Activated CD8-positive, alpha-beta memory T cell treated with anti-CD3 and anti-CD28 coated beads for 24 hours (primary cell): ENCODE data around the gene NCOA4.
"Not testable (repeated sequence)": the region's sequence is repeated elsewhere in the genome, so short reads cannot be mapped to it uniquely, and the experiment has no call there.

Experiments
- DNase-seq: peaks from one replicate; pipeline ENCODE4 v3.0.0-alpha.2; 2020

The NCOA4 gene

GRCh38 chr10:45978554-45978953 is 51.9 kb downstream of the NCOA4 start:
- not testable (repeated sequence) for DNase-seq

- DNase-seq: not testable (repeated sequence)
These were observed 56.4 kb downstream of the NCOA4 start for GRCh38 chr10:45974041-45974440.

GRCh38 chr10:45972813-45973169 is 57.6 kb downstream of the NCOA4 start:
- not testable (repeated sequence) for DNase-seq

GRCh38 chr10:45972106-45972812 is 58.2 kb downstream of the NCOA4 start, which contains the start of gene TIMM23:
TSS of gene TIMM23 (plus strand) at chr10:45972489. CDS start at chr10:45972625, 136 bp downstream.
- DNase-seq: peak; percentile 95

- DNase-seq: not testable (repeated sequence)
These were observed 58.7 kb downstream of the NCOA4 start for GRCh38 chr10:45971742-45972105.

- not testable (repeated sequence) for DNase-seq
These were observed 59.4 kb downstream of the NCOA4 start for GRCh38 chr10:45971019-45971418.

- DNase-seq: not testable (repeated sequence)
These were observed 67.6 kb downstream of the NCOA4 start for GRCh38 chr10:45962686-45963452.

- DNase-seq: not testable (repeated sequence)
These were observed 72.5 kb downstream of the NCOA4 start for GRCh38 chr10:45957928-45958327.

DNA sequence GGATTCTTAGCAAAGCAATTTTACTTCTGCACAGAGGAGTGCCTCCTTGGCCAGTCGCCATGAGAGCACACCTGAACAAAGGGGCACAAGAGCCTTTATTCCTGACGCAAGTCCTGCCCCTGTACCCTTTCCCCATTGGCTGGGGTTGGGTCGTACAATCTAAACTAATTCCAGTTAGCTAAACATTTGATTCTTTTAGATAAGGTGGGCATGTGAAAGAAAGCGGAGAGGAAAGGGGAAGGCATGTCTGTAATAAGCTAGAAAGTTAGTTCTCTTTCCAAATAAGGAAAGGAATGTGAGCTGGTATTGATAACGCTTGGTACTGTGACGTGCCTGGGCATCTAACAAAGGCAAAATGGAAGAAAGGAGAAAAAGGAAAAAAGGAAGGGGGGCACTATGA is 73.8 kb downstream of the NCOA4 start:
- not testable (repeated sequence) for DNase-seq
